Muscle of arm (tissue), 12 donors: ENCODE data around the gene KAZN. TPM values are rescaled to one million over a fixed set of nuclear protein-coding genes. Genes with fewer than 3 reads are reported as not detected.

Experiments used
- DNase-seq: peaks from one replicate; pipeline ENCODE4 v3.0.0-alpha.2; 2013
- polyA plus RNA-seq, 12 donors: library from polyadenylated mRNA; unstranded; fragments of 120-200 nt; gene quantifications; one replicate each; pipeline ENCODE4 v1.2.1, GENCODE V29; 2013; ENCODE audit not compliant: insufficient read length in 12 of 12

The KAZN gene
- polyA plus RNA-seq, 12 donors: 10.6 to 20.6 (median 14.8) TPM; not detected in 1

DNA sequence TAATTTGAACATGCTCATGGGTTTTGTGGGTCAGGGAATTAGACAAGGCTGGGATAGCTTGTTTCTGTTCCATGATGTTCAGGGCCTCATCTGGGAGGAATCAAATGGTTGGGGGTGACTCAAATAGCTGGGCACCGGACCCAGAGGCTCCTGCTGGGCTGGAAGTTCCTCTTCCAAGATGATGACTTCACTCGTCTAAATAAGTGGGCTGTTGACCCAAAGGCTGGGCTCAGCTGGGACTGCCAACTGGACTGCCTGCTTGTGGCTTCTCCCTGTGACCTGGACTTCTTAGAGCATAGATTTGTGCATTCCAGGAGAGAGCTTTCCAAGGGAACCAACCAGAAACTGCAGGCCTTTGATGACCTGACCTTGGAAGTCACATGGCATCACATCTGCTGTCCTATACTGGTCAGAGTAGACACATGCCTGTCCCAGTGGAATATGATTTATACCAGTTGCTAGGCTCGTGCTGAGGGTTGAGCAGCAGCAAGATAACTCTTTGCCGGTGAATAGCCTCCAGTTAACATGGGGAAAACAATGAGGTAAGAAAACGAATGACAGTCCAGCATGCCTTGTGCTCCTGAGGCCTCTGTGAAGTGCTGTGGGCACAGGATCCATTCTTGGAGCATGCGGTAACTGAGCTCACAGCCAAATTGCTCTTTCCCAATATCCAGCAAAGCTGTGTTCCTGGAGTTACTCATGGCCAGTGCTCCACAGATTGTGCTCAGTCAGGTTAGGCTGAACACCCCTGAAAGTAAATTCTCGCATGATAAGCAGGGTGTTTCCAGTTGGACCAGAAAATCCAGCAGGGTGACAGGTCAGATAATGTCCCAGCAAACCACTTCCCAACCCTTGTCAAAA lies 282.2 kb downstream of the KAZN start:
- DNase-seq: no peak

DNA sequence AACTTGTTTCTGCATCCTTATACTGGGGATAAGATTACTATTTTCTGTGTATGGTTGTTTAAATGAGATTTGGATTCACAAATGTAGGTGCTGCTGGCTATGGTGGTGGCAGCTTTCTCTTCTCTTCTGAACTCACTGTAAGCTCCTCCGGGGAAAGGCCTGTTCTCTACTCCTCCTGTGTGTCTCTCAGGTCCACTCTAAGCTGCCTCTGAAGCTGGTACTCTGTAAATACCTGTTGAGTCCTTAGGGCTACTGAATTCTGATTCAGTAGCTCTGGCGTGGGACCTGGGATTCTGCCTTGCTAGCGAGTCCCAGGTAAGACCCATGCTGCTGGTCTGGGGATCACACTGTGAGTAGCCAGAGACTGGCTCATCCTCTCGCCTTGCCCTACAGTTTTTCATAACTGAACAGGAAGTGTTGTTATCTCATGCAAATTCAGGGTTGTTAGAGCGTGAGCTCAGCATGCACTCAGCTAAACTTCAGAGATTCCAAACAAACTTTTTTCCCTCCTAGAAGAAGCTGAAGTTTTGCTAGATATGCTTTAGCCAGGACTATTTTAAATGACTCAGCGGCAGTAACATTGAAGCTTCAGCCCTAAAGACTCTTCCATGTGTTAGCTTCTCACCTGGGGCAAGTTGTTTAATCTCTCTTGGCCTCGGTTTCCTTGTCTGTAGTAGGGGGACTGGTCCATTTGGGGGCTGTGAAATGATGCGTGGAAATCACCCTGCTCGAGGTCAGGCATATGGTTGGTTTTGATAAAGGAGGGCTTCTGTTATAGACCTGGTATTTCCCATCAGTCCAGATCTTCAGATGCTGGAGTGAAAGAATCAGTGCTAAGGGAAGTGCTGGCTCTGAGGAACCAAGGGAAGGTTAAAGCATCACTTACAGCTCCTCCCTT lies 283.5 kb downstream of the KAZN start:
- DNase-seq: no peak

DNA sequence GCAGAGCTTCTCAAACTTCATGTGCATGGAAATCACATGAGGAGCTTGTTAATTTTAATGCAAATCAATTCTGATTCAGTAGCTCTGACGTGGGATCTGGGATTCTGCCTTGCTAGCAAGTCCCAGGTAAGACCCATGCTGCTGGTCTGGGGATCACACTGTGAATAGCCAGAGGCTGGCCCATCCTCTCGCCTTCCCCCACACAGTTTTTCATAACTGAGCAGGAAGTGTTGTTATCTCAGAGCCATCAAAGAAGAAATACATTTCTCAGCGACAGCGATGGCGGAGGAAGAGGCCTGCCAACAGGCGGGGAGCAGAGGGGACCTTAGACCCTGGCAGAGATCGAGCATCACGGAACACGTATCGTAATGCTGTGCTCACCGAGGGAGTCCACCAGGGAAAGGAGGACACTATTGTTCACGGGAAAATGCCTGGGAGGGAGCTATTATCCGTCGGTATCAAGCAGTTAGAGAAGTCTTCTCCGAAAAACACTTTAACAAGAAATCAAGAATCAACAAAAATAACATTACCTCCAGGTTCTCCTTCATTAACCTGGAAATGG lies 286.2 kb downstream of the KAZN start:
- no peak for DNase-seq

DNA sequence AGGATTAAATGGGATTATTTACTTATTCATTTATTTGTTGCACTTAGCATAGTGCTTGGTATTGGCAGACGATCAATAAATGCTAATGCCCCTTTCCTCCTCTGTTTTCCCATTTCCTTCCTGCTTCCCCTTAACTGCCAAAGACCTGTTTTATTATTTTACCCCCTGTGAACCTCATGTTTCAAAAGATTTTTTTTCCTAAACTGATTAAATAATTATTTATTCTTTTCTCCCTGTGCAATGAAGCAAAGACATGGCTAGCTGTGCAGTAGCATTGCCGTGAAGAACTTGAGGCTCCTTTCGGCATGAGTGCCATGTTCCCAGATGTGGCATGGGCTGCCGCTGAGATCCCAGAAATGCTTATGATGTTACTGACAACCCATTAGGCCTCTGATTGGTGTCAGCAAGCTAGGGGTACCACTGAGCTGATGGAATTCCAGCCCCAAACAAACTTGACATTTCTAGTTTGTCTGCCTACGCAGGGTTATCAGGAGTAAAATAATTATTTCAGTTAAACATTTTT lies 288.6 kb downstream of the KAZN start:
- no peak for DNase-seq

DNA sequence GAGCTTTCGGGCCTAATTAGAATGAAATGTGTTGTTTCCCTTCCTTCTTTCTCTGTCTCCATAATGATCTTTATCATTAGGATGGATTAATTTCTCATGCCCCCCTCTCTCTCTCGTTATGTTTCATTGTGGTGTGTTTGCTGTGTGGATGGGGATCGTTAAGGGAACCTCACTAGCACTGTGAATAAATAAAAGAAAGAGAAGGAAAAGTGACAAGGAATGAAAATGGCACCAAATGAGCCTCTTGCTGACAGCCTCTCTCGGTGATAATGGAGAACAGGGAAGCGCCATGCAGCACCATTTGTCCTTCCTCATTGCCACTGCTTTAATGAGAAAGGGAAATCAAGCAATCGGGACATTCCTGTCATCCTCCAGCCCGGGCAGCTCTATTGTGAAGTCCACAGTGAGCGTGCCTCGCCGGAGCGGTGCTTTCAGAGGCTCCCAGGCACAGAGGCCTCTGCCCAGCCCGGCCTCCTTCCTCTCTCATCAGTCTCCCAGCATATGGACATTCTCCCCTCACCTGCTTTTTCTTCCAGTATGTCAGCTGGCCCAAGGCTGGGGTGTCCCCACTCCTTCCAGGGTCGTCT lies 289.4 kb downstream of the KAZN start:
- no peak for DNase-seq

DNA sequence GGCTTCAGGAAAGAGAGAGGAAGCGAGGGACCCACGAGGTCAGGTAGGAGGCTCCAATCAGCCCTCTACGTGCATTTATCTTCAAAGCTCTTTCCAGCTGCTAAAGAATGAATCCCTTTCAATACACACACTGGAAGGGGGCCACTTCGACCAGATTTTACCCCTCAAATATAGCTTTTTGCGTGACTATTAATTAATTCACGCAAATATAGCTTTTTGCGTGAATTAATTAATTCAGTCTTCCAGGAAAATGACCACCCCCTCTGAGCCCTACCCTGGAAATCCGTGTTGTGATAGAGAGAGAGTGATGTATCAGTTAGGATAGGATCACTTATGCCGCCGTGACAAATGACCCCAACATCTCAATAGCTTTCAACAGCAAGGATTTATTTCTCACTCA lies 289.9 kb downstream of the KAZN start:
- DNase-seq: no peak

DNA sequence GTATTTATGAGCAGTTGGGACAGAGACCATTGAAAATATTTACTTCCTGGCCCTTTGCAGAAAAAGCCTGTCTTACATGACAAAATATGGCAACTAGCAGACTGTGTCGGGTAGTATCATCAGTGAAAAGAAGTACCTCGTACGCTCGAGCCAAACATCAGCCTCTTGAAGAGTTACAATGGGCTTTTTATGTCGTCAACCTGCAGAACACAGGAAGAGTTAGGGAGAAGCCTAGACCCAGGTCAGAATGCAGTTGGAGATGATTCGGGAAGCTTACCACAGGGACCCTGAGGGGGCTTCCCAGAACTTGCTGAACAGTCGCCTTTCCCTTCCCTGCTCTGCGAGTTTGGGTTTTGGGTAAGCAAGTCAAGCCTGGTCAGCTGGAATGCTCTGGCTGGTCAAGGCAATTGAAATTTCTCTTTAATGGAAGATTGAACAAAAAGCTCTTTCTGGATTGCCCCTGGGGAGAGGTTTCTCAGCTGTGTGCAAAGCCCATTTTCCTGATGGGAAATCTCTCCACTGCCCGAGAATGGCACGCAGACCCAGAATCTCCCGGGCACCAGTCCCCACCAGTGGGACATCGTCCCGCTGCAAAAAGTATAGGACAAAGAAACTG lies 291.4 kb downstream of the KAZN start:
- DNase-seq: no peak

DNA sequence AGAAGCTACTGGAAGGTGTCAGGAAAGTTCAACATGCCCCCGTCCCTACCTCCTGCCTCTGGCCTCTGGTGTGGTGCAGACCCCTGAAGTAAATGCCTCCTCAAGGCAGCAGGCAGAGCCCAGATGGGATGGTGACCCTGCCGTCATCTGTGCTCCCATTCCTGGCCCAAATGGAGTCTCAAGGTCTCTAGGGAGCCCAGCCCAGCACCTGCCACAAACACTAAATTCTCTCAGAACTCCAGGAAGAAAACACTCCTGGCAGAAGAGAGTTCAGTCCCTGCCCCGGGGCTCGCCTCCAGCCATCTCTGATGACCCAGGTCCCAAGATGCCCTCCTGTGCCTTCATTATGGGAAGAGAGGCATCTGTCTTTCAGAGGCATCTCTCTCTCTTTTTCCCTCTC lies 293.5 kb downstream of the KAZN start:
- DNase-seq: no peak

DNA sequence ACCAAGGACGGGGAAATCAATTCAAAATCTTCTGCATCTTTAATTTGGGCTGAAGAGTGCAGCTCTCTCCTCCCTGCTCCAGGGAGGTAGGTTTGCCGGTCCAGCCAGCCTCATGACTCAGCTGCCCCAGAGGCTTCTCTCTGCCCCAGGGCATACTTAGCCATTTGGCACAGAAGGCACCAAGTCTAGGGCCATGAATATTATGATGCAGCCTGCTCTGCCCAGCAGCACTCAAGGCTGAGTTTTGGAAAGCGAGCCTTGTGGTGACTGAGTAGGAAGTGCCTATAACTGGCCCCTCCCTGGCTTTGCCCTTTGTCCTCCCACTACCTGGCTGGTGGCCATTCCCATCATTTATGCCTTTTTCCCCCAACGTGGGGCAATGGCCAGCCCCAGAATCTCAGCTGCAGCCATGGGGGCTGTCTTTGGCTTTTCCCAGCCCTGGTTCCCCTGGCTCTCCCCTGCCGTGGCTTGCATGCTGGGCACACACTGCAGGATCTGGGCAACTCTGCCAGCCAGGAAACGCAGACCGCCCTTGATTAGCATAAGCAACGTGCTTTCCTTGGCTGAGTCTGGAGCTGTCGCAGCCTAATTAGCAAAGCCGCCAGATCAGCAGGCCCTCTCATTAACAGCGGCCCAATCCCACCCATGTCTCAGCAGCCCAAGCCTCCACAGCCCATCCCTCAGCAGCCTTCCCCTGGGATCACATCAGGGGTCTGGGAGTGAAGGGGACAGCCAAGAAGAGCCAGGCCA lies 296.5 kb downstream of the KAZN start:
- no peak for DNase-seq

DNA sequence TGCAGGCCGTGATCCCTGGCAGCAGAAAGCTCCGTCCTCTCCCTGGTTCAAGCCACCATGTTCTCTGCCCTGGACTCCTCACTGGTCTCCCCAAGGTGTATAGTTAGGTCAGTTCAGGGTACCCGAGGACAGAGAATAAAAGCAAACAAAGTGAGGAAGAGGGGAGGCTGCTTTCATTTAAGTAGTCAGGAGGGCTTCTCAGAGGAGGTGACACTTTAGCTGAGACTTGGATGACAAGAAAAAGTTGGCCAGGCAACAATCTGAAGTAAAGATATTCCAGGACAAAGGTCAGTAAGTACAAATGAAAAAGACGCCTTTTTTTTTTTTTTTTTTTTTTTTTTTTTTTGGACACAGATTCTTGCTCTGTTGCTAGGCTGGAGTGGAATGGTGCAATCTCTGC lies 297.2 kb downstream of the KAZN start:
- DNase-seq: no peak

DNA sequence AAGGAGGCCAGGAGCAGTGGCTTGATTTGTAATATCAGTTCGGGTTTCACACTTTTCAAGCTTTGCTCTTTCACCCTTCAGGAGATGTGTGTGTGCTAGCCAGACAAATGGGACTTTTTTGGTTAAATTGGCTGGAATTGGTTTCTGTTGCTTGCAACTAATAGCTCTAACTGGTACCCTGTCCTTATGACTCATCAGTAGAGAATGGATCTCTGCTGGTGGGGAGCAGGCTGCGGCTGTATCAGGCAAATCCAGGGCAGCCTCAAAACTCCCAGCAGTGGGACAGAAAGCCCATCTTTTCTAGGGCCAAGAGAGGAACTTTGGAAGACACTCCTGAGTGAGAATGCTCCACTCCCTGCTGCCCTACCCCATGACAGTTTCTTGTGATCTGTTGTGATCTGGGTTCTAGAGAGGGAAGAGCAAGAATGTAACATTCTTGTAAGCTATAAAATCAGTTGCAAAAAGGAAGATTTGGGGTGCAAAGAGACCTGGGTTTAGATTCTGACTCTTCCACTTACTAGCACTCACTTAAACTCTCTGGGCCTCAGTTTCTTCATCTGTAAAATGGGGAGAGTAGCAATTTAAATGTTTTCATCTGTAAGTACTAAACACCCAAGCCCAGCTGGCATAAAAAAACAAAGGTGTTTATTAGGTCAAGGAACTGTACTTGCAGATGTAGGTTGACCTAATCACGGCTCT lies 298.0 kb downstream of the KAZN start:
- no peak for DNase-seq

DNA sequence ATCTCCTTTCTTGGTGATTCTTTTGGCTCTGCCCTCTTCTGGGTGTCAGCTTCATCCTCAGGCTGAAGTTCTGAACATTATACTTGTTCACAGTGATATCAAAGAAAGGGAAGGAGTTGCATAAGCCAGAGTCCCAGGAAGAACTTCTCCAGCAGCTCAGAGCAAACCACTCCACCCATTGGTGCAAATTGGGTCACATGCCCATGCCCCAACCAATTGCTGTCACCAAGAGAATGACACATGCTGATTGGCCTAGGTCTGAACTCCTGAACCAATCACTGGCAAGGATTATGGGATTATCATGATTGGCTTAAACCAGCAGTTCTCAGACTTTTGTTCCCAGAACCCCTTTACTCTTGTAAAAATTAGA lies 298.6 kb downstream of the KAZN start:
- no peak for DNase-seq

DNA sequence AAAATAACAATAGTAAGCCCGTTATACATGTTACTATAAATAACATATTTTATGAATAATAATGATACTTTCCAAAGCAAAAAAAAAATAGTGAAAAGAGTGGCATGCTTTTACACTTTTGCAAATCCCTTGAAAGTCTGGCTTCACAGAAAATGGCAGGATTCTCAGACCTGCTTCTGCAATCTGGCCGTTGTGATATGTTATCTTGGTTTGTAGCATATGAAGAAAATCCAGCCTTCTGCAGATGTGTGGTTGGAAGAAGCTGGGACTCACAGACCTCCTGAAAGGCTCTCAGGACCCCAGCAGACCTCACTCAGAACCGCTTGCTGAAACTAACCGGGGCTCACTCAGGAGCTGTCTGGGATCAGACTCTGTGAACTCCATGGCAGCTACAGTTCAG lies 299.1 kb downstream of the KAZN start:
- no peak for DNase-seq

DNA sequence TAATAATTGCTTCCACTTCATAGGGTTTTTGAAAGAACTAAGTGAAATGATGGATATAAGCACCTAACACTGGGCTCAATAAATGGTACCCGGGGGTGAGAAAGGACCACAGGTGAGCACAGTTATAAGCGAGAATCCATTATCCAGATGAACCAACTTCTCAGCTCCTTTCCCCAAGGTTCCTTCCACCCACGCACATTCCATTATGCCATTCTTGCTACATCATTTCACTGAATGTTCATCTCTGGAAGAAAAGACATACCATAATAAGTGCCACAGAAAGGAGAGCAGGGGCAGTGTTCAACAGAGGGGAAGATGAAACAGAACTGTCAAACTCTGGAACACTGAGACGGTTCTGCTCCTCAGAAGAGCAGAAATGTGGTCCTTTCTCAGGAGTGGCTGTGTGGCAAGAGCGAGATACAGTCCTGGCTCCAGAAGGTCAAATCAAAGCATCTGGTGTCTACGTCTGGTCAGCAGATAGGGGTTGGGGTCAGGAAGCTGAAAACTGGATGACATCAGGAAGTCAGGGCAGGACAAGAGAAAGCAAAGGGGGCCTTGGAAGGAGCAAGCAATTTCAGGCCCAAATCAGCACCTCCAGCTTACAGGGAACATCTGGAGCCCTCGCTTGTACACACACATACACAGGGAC lies 299.6 kb downstream of the KAZN start:
- DNase-seq: no peak

DNA sequence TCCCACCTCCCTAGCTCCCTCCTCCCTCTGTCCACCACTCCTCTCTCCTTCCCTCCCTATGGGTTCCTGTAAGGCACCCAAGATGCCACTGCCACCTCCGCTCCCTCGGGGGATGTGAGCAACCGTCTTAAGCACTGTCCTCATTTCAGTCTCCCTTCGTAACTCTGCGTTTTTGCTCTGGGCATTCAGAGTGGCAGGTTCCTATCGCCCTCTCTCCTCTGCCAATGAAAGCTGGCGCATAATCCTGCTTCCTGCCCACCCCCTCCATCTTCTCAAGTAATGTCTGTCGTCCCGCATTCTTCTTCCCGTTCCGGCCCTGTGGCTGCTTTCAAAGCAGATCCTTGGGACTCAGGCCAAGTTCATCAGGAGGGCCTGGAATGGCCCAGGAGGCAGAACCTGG lies 301.2 kb downstream of the KAZN start:
- no peak for DNase-seq

DNA sequence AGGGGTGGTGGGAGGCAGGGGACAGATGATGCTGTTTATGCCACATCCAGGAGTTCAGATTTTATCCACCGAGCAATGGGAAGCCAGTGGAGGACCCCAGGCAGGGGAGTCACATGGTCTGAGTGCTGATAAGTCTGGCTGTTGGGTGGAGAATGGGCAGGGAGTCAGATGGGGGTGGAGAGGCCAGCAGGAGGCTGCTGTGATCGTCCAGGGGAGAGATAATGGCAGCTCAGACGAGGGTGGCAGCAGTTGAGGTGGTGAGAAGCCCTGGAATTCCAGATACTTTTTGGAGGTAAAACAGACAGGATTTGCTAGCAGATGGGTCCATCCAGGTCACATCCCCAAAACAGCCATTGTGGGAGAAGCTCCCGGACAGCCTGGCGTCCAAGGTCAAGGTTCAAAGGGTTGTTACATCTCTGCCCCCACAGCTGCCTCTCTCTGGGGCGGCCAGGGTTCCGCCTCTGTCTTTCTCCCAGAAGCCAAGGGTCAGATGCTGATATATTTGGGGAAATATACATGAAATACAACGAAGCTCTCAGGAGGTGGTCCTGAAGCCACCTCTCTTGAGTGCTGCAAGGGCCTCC lies 303.0 kb downstream of the KAZN start:
- DNase-seq: no peak

DNA sequence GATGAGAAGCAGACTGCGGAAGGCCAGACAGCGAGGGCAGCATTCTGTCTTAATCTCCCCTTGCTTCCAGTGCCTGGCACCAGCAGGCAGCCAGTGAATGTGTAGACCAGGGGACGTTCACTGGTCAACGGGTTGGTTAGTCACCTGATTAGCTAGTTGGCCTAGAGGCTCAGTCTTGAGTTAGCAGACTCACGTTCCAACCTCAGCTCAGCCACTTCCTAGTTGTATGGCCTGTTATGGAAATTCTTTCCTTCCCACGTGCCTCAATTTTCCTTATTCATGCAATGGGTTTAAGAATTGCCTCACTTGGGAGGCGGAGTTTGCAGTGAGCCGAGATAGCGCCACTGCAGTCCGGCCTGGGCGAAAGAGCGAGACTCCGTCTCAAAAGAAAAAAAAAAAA lies 305.4 kb downstream of the KAZN start:
- no peak for DNase-seq

DNA sequence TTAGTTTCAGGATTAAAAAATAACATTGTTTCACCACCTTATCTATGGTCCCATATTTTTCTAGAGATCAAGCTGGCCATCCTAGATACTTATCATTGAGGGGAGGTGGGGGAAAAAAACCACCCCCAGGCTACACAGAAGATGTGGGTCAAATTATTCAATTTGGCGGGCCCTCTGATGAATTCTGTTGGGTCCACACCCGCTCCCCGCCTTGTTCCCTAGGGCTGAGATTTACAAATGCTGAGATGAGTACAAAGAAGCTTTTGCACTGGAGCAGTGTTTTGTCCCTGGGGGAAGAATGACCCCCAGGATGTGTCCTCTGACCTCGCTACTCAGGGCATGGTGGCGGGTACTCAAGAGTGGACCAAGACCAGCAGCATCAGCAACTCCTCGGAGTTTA lies 308.2 kb downstream of the KAZN start:
- no peak for DNase-seq

DNA sequence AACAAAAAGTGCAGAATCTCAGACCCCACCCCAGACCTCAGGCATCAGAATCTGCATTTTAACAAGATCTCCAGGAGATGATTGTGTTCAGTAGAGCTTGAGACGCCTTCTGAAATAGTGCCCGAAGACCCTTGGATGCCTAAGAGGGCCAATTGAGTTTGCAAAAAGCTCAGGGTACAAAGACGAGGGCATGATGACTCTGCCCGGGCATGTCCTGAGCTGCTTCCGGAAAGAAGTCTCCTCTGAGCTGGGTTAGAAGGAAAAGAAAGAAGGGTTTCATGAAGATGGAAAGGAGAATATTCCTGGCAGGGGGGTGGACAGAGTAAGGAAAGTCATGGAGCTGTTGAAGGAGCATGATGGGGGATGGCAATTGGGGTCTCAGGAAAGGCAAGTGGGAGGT lies 308.9 kb downstream of the KAZN start:
- DNase-seq: no peak
